Type B pancreatic cell (in vitro differentiated cells): Measurements from ENCODE around the gene UNCX. TPM values are rescaled to one million over a fixed set of nuclear protein-coding genes. Genes with fewer than 3 reads are reported as not detected.

Experiments used
- DNase-seq: peaks from one replicate; pipeline ENCODE4 v3.0.0; 2021; ENCODE audit warnings: mixed read lengths; ENCODE audit not compliant: unreplicated experiment; ENCODE audit errors: extremely low spot score
- H3K27ac Mint-ChIP-seq: 2 replicates; pipeline ENCODE4 v1.8.0; 2021; ENCODE audit warnings: mild to moderate bottlenecking, mixed read lengths
- H3K27me3 Mint-ChIP-seq: 2 replicates; pipeline ENCODE4 v1.8.0; 2021; ENCODE audit warnings: mixed read lengths
- H3K36me3 Mint-ChIP-seq: 2 replicates; pipeline ENCODE4 v1.8.0; 2021; ENCODE audit warnings: mixed read lengths
- H3K4me1 Mint-ChIP-seq: one replicate; pipeline ENCODE4 v1.8.0; 2021; ENCODE audit warnings: mixed read lengths; ENCODE audit not compliant: unreplicated experiment
- H3K4me3 Mint-ChIP-seq: 2 replicates; pipeline ENCODE4 v1.8.0; 2021; ENCODE audit warnings: mild to moderate bottlenecking, mixed read lengths
- H3K9me3 Mint-ChIP-seq: 2 replicates; pipeline ENCODE4 v1.8.0; 2021; ENCODE audit warnings: mixed read lengths
- total RNA-seq: library from RNA; stranded (reverse); gene quantifications from 2 replicates; pipeline ENCODE4 v1.2.1, GENCODE V29; 2021; ENCODE audit warnings: low replicate concordance
- TF ChIP-seq, protein P1 (sequence below): fragments of 200-600 bp; sonication (generic); conservative IDR thresholded peaks from 2 replicates; pipeline ENCODE4 v1.5.0; 2021; ENCODE audit warnings: antibody characterized with exemption, mild to moderate bottlenecking

UNCX gene
- total RNA-seq, 1 donor from 2014 or later: 0.48 TPM

- Mint-ChIP-seq H3K4me1 (peaks cover 10% of the 10 kb centered on the region), H3K27me3 (peaks cover 52% of the 10 kb centered on the region), H3K4me3 (no peak overlapping the region), H3K27ac (no peak overlapping the region), H3K36me3 (no peaks in the 10 kb centered on the region), H3K9me3 (no peaks in the 10 kb centered on the region)
- TF ChIP-seq, protein P1, sequence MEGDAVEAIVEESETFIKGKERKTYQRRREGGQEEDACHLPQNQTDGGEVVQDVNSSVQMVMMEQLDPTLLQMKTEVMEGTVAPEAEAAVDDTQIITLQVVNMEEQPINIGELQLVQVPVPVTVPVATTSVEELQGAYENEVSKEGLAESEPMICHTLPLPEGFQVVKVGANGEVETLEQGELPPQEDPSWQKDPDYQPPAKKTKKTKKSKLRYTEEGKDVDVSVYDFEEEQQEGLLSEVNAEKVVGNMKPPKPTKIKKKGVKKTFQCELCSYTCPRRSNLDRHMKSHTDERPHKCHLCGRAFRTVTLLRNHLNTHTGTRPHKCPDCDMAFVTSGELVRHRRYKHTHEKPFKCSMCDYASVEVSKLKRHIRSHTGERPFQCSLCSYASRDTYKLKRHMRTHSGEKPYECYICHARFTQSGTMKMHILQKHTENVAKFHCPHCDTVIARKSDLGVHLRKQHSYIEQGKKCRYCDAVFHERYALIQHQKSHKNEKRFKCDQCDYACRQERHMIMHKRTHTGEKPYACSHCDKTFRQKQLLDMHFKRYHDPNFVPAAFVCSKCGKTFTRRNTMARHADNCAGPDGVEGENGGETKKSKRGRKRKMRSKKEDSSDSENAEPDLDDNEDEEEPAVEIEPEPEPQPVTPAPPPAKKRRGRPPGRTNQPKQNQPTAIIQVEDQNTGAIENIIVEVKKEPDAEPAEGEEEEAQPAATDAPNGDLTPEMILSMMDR: no peak
- no peak for DNase-seq
These were observed 18.2 kb upstream of the UNCX start for GRCh38 chr7:1214516-1214915.

- no peak for DNase-seq
- Mint-ChIP-seq H3K4me1 (peaks cover 6% of the 10 kb centered on the region), H3K27me3 (peaks cover 59% of the 10 kb centered on the region), H3K36me3 (no peaks in the 10 kb centered on the region), H3K27ac (no peak overlapping the region), H3K4me3 (no peak overlapping the region), H3K9me3 (no peaks in the 10 kb centered on the region)
- TF ChIP-seq, protein P1: no peak
These were observed 14.0 kb upstream of the UNCX start for GRCh38 chr7:1218541-1219165.

GRCh38 chr7:1219498-1219897 lies 13.2 kb upstream of the UNCX start:
- DNase-seq: no peak
- no peak overlapping the region for H3K4me3 Mint-ChIP-seq
- H3K4me1 Mint-ChIP-seq: peaks cover 10% of the 10 kb centered on the region
- H3K27me3 Mint-ChIP-seq: peaks cover 58% of the 10 kb centered on the region
- no peaks in the 10 kb centered on the region for H3K9me3 Mint-ChIP-seq
- TF ChIP-seq, protein P1: no peak
- H3K36me3 Mint-ChIP-seq: no peaks in the 10 kb centered on the region
- H3K27ac Mint-ChIP-seq: no peak overlapping the region

DNA sequence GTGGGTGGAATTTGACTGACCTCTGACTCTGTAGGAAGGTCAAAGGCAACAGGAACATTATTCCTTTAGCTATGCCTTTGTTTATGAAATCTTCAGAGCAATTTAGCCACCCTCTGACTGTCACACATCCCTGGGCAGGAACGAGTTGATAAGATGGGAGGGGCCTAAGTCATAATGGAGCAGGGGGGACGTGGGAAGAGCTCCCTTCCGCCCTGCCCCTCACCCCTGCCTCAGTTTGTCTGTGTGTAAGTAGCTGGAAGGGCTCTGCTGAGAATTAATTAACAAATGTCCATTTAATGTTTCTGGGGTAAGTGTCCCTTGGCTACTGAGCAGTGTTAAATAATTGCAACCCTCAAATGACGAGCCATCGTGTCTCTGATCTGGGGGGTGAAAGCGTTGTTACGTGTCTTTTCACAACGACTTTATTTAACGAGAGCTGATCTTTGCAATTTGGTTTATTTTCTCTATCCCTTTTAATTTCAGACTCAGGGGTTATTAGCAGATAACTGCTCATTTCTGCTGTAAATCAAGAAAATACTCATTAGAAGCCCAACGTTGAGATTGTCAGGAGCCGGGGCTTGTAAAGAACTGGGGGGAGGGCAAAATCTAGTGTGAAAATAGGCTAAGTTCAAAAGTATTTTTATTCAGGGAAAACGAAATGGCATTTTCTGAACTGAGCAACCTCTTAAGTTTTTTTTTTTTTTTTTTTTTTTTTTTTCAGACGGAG lies 12.5 kb upstream of the UNCX start:
- TF ChIP-seq, protein P1: no peak
- Mint-ChIP-seq H3K27me3 (peaks cover 61% of the 10 kb centered on the region), H3K36me3 (no peaks in the 10 kb centered on the region), H3K4me3 (no peak overlapping the region), H3K4me1 (peaks cover 10% of the 10 kb centered on the region), H3K9me3 (no peaks in the 10 kb centered on the region), H3K27ac (no peak overlapping the region)
- DNase-seq: no peak

- no peaks in the 10 kb centered on the region for H3K9me3 Mint-ChIP-seq
- TF ChIP-seq, protein P1: no peak
- no peak for DNase-seq
- H3K36me3 Mint-ChIP-seq: no peaks in the 10 kb centered on the region
- peaks cover 17% of the 10 kb centered on the region for H3K4me1 Mint-ChIP-seq
- peaks cover 67% of the 10 kb centered on the region for H3K27me3 Mint-ChIP-seq
- H3K4me3 Mint-ChIP-seq: no peak overlapping the region
- H3K27ac Mint-ChIP-seq: no peak overlapping the region
These were observed 11.5 kb upstream of the UNCX start for GRCh38 chr7:1220977-1221745.
